ENCODE results near the gene ANTXRL.
"Not testable (repeated sequence)": the region's sequence is repeated elsewhere in the genome, so short reads cannot be mapped to it uniquely, and the experiment has no call there.

Gene ANTXRL

DNA sequence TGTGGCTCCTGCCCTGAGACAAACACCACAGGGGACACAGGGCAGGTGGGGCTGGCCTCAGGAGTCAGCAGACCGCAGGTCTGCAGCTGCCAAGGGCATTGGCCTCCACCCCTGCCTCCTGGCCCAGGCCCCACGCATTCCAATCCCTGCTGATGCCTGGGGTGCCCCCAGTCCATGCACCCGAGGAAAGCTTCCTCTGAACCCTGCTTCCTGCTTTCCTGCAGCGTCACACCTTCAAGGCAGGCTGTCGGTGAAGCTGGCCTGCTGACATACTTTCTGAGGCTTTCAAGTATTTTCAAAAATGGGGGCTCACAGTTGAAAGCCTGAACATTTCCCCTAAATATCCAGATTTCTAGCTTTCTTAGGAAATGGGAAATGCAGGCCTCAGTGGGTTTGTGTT lies 22.5 kb upstream of the ANTXRL start:
- H3K27me3 ChIP-seq (replicated peaks; ENCODE audit: control insufficient read depth, insufficient read depth, low read length): no peaks in the 10 kb centered on the region
- H3K4me3 ChIP-seq (replicated peaks; ENCODE audit: low read depth, low read length): no peak overlapping the region
- TF ChIP-seq, protein P1, sequence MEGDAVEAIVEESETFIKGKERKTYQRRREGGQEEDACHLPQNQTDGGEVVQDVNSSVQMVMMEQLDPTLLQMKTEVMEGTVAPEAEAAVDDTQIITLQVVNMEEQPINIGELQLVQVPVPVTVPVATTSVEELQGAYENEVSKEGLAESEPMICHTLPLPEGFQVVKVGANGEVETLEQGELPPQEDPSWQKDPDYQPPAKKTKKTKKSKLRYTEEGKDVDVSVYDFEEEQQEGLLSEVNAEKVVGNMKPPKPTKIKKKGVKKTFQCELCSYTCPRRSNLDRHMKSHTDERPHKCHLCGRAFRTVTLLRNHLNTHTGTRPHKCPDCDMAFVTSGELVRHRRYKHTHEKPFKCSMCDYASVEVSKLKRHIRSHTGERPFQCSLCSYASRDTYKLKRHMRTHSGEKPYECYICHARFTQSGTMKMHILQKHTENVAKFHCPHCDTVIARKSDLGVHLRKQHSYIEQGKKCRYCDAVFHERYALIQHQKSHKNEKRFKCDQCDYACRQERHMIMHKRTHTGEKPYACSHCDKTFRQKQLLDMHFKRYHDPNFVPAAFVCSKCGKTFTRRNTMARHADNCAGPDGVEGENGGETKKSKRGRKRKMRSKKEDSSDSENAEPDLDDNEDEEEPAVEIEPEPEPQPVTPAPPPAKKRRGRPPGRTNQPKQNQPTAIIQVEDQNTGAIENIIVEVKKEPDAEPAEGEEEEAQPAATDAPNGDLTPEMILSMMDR (IDR thresholded peaks at IDR 0.05; ENCODE audit: insufficient read depth, low read length, poor library complexity, severe bottlenecking): no peak
- no peak for DNase-seq (ENCODE audit: extremely low read depth, insufficient read length)
- H3K36me3 ChIP-seq (ENCODE audit: control insufficient read depth, insufficient read depth, low read length): no peaks in the 10 kb centered on the region

- no peak overlapping the region for H3K4me3 ChIP-seq (replicated peaks; ENCODE audit: low read depth, low read length)
- no peak for DNase-seq (ENCODE audit: extremely low read depth, insufficient read length)
- H3K36me3 ChIP-seq (ENCODE audit: control insufficient read depth, insufficient read depth, low read length): no peaks in the 10 kb centered on the region
- TF ChIP-seq, protein P1 (IDR thresholded peaks at IDR 0.05; ENCODE audit: insufficient read depth, low read length, poor library complexity, severe bottlenecking): no peak
- no peaks in the 10 kb centered on the region for H3K27me3 ChIP-seq (replicated peaks; ENCODE audit: control insufficient read depth, insufficient read depth, low read length)
Observed at GRCh38 chr10:46264737-46265368, 21.9 kb upstream of the ANTXRL start.

DNA sequence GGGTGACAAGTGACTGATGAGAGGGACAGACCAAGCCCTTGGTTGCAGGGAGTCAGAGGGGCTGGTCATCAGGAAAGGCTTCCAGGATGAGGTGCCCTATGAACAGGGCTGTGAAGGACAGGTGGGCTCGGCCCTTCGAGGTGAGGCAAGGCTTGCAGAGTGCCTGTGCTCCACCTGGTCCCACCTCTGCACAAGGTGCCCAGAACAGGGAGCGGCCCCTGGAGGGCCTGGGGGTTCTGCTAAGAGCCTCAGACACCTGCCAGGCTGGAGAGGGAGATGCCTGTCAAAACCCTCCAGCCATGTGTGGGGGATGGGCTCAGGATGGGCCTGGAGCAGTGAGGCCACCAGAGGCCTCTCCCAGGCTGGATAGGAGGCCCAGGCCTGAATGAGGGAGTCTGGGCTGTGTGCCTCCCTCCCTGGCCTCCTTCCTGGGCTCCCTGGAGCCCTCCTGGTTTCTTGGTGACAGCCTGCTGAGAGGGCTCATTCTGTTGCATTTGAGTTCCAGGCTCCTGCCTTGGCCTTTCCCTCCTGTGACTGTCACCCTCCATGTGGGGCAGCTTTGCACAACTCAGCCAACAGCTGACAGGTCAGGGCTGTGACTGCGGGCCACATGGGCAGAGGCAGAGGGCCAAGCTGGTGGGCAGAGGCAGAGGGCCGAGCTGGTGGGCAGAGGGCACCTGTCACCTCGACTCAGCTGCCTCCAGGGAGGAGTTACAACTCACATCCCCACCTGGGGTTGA lies 21.1 kb upstream of the ANTXRL start:
- H3K36me3 ChIP-seq (ENCODE audit: control insufficient read depth, insufficient read depth, low read length); H3K27me3 ChIP-seq (replicated peaks; ENCODE audit: control insufficient read depth, insufficient read depth, low read length); DNase-seq (ENCODE audit: extremely low read depth, insufficient read length); H3K4me3 ChIP-seq (replicated peaks; ENCODE audit: low read depth, low read length): not testable (repeated sequence)

DNA sequence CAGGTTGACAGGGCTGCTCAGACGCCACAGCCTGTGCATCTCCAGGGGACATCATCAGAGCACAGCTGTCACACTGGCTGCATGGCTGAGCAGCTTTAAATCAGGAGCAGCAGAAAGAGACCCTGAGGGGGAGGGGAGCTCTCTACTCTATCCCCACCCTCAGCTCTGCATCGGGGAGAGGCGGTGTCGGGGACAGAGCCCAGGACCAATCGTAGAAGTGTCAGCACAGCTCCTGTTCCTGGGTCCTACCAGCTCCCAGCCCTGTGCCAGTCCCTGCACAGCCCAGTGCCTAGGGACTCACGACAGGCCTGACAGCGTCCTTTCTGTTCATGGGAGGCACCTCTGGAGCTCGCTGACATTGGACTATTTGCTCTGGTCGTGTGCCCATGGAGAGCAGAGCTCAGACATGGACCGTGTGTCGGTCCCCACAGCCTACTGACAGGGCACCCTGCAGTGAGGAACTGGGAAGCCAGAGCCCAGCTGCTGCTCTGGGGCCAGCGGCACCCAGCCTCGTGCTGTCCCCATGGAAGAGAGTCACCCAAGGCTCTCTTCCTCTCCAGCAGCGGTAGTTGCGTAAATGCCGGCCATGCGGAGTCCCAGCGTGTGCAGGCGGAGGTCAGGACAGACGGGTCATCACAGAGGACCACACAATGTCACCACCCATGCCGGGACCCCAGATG lies 20.4 kb upstream of the ANTXRL start:
- TF ChIP-seq, protein P1 (IDR thresholded peaks at IDR 0.05; ENCODE audit: insufficient read depth, low read length, poor library complexity, severe bottlenecking): no peak
- Histone ChIP-seq H3K27me3 (replicated peaks; ENCODE audit: control insufficient read depth, insufficient read depth, low read length) (no peaks in the 10 kb centered on the region), H3K36me3 (ENCODE audit: control insufficient read depth, insufficient read depth, low read length) (no peaks in the 10 kb centered on the region), H3K4me3 (replicated peaks; ENCODE audit: low read depth, low read length) (no peak overlapping the region)
- DNase-seq (ENCODE audit: extremely low read depth, insufficient read length): no peak

GRCh38 chr10:46267132-46267985 lies 19.4 kb upstream of the ANTXRL start:
- H3K36me3 ChIP-seq (ENCODE audit: control insufficient read depth, insufficient read depth, low read length): no peaks in the 10 kb centered on the region
- no peak for DNase-seq (ENCODE audit: extremely low read depth, insufficient read length)
- no peaks in the 10 kb centered on the region for H3K27me3 ChIP-seq (replicated peaks; ENCODE audit: control insufficient read depth, insufficient read depth, low read length)
- TF ChIP-seq, protein P1 (IDR thresholded peaks at IDR 0.05; ENCODE audit: insufficient read depth, low read length, poor library complexity, severe bottlenecking): no peak
- H3K4me3 ChIP-seq (replicated peaks; ENCODE audit: low read depth, low read length): no peak overlapping the region

Measured in GM06990 (cell line).